HG02798 (cell line): ENCODE data around the gene TMEM106C.

ENCODE experiments used
- ATAC-seq: cut with Tn5 transposase; IDR thresholded peaks from one replicate; pipeline ENCODE4 v1.9.1; 2021; ENCODE audit warnings: mild to moderate bottlenecking; ENCODE audit not compliant: unreplicated experiment, poor library complexity

The TMEM106C gene

GRCh38 chr12:48009471-48009870, 46.1 kb downstream of the TMEM106C start:
- ATAC-seq = no peak

GRCh38 chr12:48010366-48010970, 47.1 kb downstream of the TMEM106C start:
- ATAC-seq = no peak

- no peak for ATAC-seq
These were observed 48.7 kb downstream of the TMEM106C start for GRCh38 chr12:48012070-48012469.

- ATAC-seq = no peak
These were observed 49.9 kb downstream of the TMEM106C start for GRCh38 chr12:48013287-48013686.

DNA sequence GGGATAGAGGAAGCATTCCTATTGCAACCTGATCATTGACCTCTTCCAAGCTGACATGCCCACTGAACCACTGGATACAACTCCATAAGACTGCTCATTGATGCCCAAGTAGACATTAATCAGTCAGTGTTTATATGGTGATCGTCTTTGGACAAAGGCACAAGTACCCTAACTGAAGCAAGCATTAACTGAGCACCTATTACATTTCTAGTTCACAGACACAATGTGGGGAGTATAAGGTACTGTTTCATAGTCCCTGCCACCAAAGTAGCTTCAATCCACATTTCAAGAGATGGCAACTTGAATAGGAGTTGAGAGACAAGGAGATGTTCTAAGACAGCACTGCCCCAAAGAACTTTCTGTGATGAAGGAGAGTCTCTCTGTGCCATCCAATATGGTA, 51.7 kb downstream of the TMEM106C start:
- ATAC-seq = no peak

GRCh38 chr12:48015954-48016353, 52.6 kb downstream of the TMEM106C start:
- ATAC-seq = no peak

DNA sequence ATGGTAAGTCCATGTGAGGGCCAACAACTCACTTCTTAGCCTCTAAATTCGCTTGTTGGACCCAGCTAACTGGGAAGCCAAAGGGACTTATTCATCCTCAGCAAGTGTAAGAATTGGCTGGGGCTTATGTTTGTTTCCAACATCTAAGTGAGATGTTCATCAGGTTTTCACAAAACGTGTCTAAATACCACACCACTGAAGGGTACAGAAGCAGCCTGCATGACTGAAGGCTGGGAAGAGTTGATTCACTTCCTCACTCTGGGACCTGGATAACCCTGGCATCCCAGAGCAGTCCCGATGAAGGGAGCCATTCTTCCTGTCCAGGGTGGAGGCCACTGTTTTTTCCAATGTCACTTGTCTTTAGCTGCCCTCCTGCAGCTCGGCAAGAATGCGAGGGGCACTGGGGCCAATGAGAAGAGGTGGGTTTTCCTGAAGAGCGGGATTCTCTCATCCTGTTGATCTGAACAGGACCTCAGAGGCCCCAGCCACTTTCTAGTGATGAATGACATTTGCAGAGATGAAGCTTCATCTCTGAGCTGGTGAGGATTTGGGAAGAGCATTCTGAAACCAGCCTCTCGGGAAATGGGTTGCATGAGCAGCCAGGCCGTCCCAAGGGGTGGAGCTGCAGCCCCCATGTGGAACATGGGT, 53.1 kb downstream of the TMEM106C start:
- ATAC-seq = no peak

- ATAC-seq = no peak
These were observed 54.1 kb downstream of the TMEM106C start for GRCh38 chr12:48017496-48017895.

- ATAC-seq = no peak
These were observed 54.7 kb downstream of the TMEM106C start for GRCh38 chr12:48017921-48018617.
